GM12878 (cell line): Measurements from ENCODE around the gene ABCG1. TPM values are rescaled to one million over a fixed set of nuclear protein-coding genes. Genes with fewer than 3 reads are reported as not detected.

Experiments
- ATAC-seq: fragments of 200-7000 bp; cut with Tn5 transposase; 3 replicates; pipeline ENCODE4 v1.9.1; 2020; ENCODE audit warnings: mild to moderate bottlenecking, moderate library complexity
- BruUV-seq: library from RNA; stranded (reverse); fragments of 400-500 nt; replicated peaks from 2 replicates; lab custom pipeline; 2021; lab: Mats Ljungman, UMichigan
- CTCF ChIA-PET: fragments of 300-600 bp; sonication (Branson Sonifier 250); formaldehyde crosslinking; extraction: SDS; loops from one replicate; lab custom pipeline; 2021; ENCODE audit warnings: inconsistent platforms; lab: Yijun Ruan, JAX
- POLR2A ChIA-PET: fragments of 350-600 bp; formaldehyde crosslinking; extraction: SDS; loops from one replicate; lab custom pipeline; 2021; ENCODE audit warnings: inconsistent platforms; lab: Charles Lee
- RAD21 ChIA-PET: fragments of 300-600 bp; sonication (Branson Sonifier 250); formaldehyde crosslinking; loops from one replicate; lab custom pipeline; 2023; ENCODE audit warnings: antibody characterized with exemption; ENCODE audit not compliant: unreplicated experiment; lab: Charles Lee
- SMC1A ChIA-PET: fragments of 300-600 bp; sonication (Branson Sonifier 250); formaldehyde crosslinking; loops from one replicate; lab custom pipeline; 2023; ENCODE audit not compliant: unreplicated experiment, uncharacterized antibody; lab: Charles Lee
- DNase-seq: peaks from one replicate; pipeline ENCODE4 v3.0.0-alpha.2; 2011; ENCODE audit warnings: low read depth, low spot score
- FAIRE-seq: peaks from 3 replicates; lab custom pipeline; 2011; peaks lifted over from hg19 to GRCh38; lab: Jason Lieb, UNC
- H2AFZ ChIP-seq: 2 replicates; pipeline ENCODE4 v1.6.0; 2011; ENCODE audit warnings: low read depth, low read length, control low read depth; ENCODE audit not compliant: control insufficient read depth
- H3K27ac ChIP-seq: 2 replicates; pipeline ENCODE4 v1.5.1; 2011; ENCODE audit warnings: control low read depth; ENCODE audit not compliant: control insufficient read depth, insufficient read depth
- H3K27me3 ChIP-seq, 2 experiments: replicated peaks in 1 of 2; 2 replicates each; pipeline versions ENCODE4 v1.6.0 to v1.6.1; 2011; ENCODE audit warnings: low read length in 1 of 2; ENCODE audit not compliant: control insufficient read depth in 2 of 2, insufficient read depth in 2 of 2
- H3K36me3 ChIP-seq, 2 experiments: 2 replicates each; pipeline ENCODE4 v1.5.1; 2011; ENCODE audit warnings: low read length in 1 of 2; ENCODE audit not compliant: control insufficient read depth in 2 of 2, insufficient read depth in 2 of 2
- H3K4me1 ChIP-seq: 2 replicates; pipeline ENCODE4 v1.6.1; 2011; ENCODE audit warnings: mild to moderate bottlenecking, low read length, moderate library complexity, mixed read lengths; ENCODE audit not compliant: control insufficient read depth, insufficient read depth
- H3K4me2 ChIP-seq: 2 replicates; pipeline ENCODE4 v1.6.0; 2011; ENCODE audit warnings: control low read depth; ENCODE audit not compliant: control insufficient read depth, insufficient read depth
- H3K4me3 ChIP-seq: fragments of 200-600 bp; sonication (generic); 2 replicates; pipeline ENCODE4 v1.5.1; 2016
- H3K79me2 ChIP-seq: 2 replicates; pipeline ENCODE4 v1.6.0; 2011; ENCODE audit warnings: low read length; ENCODE audit not compliant: control insufficient read depth, insufficient read depth
- H3K9ac ChIP-seq: 2 replicates; pipeline ENCODE4 v1.8.0; 2011; ENCODE audit warnings: low read length, control low read depth, mixed read lengths; ENCODE audit not compliant: control insufficient read depth, insufficient read depth
- H3K9me3 ChIP-seq: replicated peaks from 3 replicates; pipeline ENCODE4 v1.5.1; 2011; ENCODE audit warnings: mild to moderate bottlenecking, low read length; ENCODE audit not compliant: control insufficient read depth, insufficient read depth
- H4K20me1 ChIP-seq: 2 replicates; pipeline ENCODE4 v1.6.0; 2011; ENCODE audit not compliant: control insufficient read depth, insufficient read depth
- ETV6 ChIP-seq, 2 experiments: fragments of 450-650 bp in 1 of 2; IDR thresholded peaks in 1 of 2; conservative IDR thresholded peaks in 1 of 2; 2 replicates each; pipeline ENCODE4 v1.6.1; 2014; ENCODE audit warnings: antibody characterized with exemption in 1 of 2, borderline replicate concordance in 1 of 2, low read depth in 1 of 2, mild to moderate bottlenecking in 1 of 2, moderate library complexity in 1 of 2
- GABPA ChIP-seq: IDR thresholded peaks from 2 replicates; pipeline ENCODE4 v1.6.1; 2014; ENCODE audit warnings: antibody characterized with exemption, low read depth, mild to moderate bottlenecking, inconsistent platforms
- STAT3 ChIP-seq: IDR thresholded peaks from 2 replicates; pipeline ENCODE4 v1.6.1; 2011; ENCODE audit warnings: low read depth, low read length, improper control_type of control experiment
- ZNF274 ChIP-seq: IDR thresholded peaks from one replicate; pipeline ENCODE4 v1.8.0; 2011; ENCODE audit not compliant: insufficient read length, insufficient read depth
- ZZZ3 ChIP-seq: IDR thresholded peaks from 2 replicates; pipeline ENCODE4 v1.6.1; 2011; ENCODE audit warnings: low read depth; ENCODE audit not compliant: control insufficient read depth, insufficient read length
- WGBS: methylation state at CpG from one replicate; pipeline ENCODE4 v1.1.6; 2016; ENCODE audit warnings: low lambda C conversion rate; ENCODE audit not compliant: insufficient replicate concordance, insufficient coverage; ENCODE audit errors: missing lambda C conversion rate; 5-methylcytosine and 5-hydroxymethylcytosine counted together
- in situ Hi-C: fragments of 300-500 bp; cut with MboI; formaldehyde crosslinking; loops from 9 replicates; pipeline ENCODE4 v1.14.3; 2018; ENCODE audit warnings: mixed read lengths
- intact Hi-C: fragments of 100-400 bp; cut with micrococcal nuclease; formaldehyde crosslinking; loops from one replicate; pipeline ENCODE4 v1.14.2; 2022; ENCODE audit not compliant: unreplicated experiment
- polyA plus RNA-seq, 11 experiments: library from polyadenylated mRNA; depleted of rRNA in 4 of 11; unstranded in 6 of 11; stranded (reverse) in 5 of 11; fragments of >200 nt; fragmentation: Nextera tagmentation in 4 of 11; fragmentation: Illumina TruSeq in 1 of 11; extraction: Ambion mirVana in 4 of 11; extraction: Trizol in 1 of 11; gene quantifications; 1 replicate in 1 of 11; 2 replicates in 10 of 11; pipeline versions ENCODE4 v1.2.1 to v1.2.3, GENCODE V29; 2011 to 2016; ENCODE audit warnings: inconsistent platforms in 2 of 11, missing spikeins in 2 of 11, low read depth in 1 of 11
- small RNA-seq: library from RNA; depleted of rRNA; stranded (forward); fragments of <200 nt; gene quantifications from one replicate; pipeline ENCODE3, GENCODE V24; 2014
- total RNA-seq, 4 experiments: library from RNA; depleted of rRNA in 3 of 4; stranded (reverse); fragments of >200 nt in 3 of 4; fragmentation: Illumina TruSeq in 1 of 4; extraction: Trizol in 1 of 4; gene quantifications; 2 replicates each; pipeline versions ENCODE4 v1.2.1 to v1.2.3, GENCODE V29; 2013 to 2021

The ABCG1 gene
- total and polyA plus RNA-seq, 10 of the 15 experiments (the other 5 are each of a cell fraction or from before 2014, with no cell fraction given) = 0.59 to 19.3 (median 5.7) TPM

GRCh38 chr21:42346441-42346840 is 127.5 kb downstream of the ABCG1 start:
- ChIA-PET CTCF (interaction anchor here (0.5 kb wide), 1 partner anchor 19 kb away, joined by 3 read pairs; no protein-coding TSS in a partner anchor), RAD21 (no interaction called here), SMC1A (no interaction called here), POLR2A (no interaction called here)
- H4K20me1 ChIP-seq = no peaks in the 10 kb centered on the region
- no peaks in the 10 kb centered on the region for H3K4me1 ChIP-seq
- no peak overlapping the region for H3K4me2 ChIP-seq
- no TSS peak for BruUV-seq
- H3K9me3 ChIP-seq = no peaks in the 10 kb centered on the region; the same call in 2 of the 3 replicates
- H3K4me3 ChIP-seq = no peak overlapping the region
- H3K27ac ChIP-seq = no peak overlapping the region
- DNase-seq (no peak), ATAC-seq (no peak), FAIRE-seq (no peak)
- H3K79me2 ChIP-seq = no peaks in the 10 kb centered on the region
- H2AFZ ChIP-seq = no peak overlapping the region
- in situ Hi-C loops (no loop called here), intact Hi-C loops (no loop called here)
- H3K27me3 ChIP-seq = no peaks in the 10 kb centered on the region
- no peaks in the 10 kb centered on the region for H3K36me3 ChIP-seq
- TF ChIP-seq ZNF274 = no peak
- no peak for TF ChIP-seq STAT3
- no peak for TF ChIP-seq ZZZ3
- TF ChIP-seq ETV6 (conservative IDR thresholded peaks at IDR 0.05 in 1 of 2, IDR thresholded peaks at IDR 0.05 in 1 of 2; ENCODE audit: borderline replicate concordance in 1 of 2, low read depth in 1 of 2) = no peak
- TF ChIP-seq GABPA = no peak
- 49% methylated on average over 9 of the region's 9 CpGs for WGBS
- H3K9ac ChIP-seq = no peak overlapping the region

Small RNAs within 50 kb of the gene (small RNA-seq; reads per million reads assigned to genes)
- gene RNA5SP492 = not detected

Other genes with a start within 250 kb of the ABCG1 start
- gene ZBTB21, start 208.8 kb upstream of the ABCG1 start, total RNA-seq (2014; rRNA removed) = 8.5 and 9.8 TPM in 2 replicates
- gene ZBTB21, start 208.8 kb upstream of the ABCG1 start, total RNA-seq (2014; rRNA removed; fragmentation: Illumina TruSeq; extraction: Trizol) = 13.1 and 13.4 TPM in 2 replicates
- 17.9 and 21.6 TPM in 2 replicates for gene ZBTB21, start 208.8 kb upstream of the ABCG1 start, total RNA-seq (2021)
- 9.1 and 9.6 TPM in 2 replicates for gene ZBTB21, start 208.8 kb upstream of the ABCG1 start, polyA plus RNA-seq (2011; rRNA removed)
- 12.6 and 12.7 TPM in 2 replicates for gene ZBTB21, start 208.8 kb upstream of the ABCG1 start, polyA plus RNA-seq (2014; fragmentation: Illumina TruSeq; extraction: Trizol)
- gene ZBTB21, start 208.8 kb upstream of the ABCG1 start, polyA plus RNA-seq (2014; fragmentation: Nextera tagmentation; extraction: Ambion mirVana) = 1 to 10 TPM; 1.8 to 2.3 TPM
- gene ZBTB21, start 208.8 kb upstream of the ABCG1 start, polyA plus RNA-seq (2014; rRNA removed) = 6.3 and 7.0 TPM in 2 replicates
- 10 to 100 TPM; 11.3 to 13.9 TPM for gene ZBTB21, start 208.8 kb upstream of the ABCG1 start, polyA plus RNA-seq (2016; fragmentation: Nextera tagmentation; extraction: Ambion mirVana)
- gene UMODL1, start 147.8 kb upstream of the ABCG1 start, total RNA-seq (2014; rRNA removed) = 0.11 TPM in 1 of 2 replicates, not detected in the other
- gene UMODL1, start 147.8 kb upstream of the ABCG1 start, total RNA-seq (2014; rRNA removed; fragmentation: Illumina TruSeq; extraction: Trizol) = not detected in 2 replicates
- 0.05 TPM in 1 of 2 replicates, not detected in the other for gene UMODL1, start 147.8 kb upstream of the ABCG1 start, total RNA-seq (2021)
- 0.03 and 0.10 TPM in 2 replicates for gene UMODL1, start 147.8 kb upstream of the ABCG1 start, polyA plus RNA-seq (2011; rRNA removed)
- gene UMODL1, start 147.8 kb upstream of the ABCG1 start, polyA plus RNA-seq (2014; fragmentation: Illumina TruSeq; extraction: Trizol) = 0.01 TPM in 1 of 2 replicates, not detected in the other
- not detected for gene UMODL1, start 147.8 kb upstream of the ABCG1 start, polyA plus RNA-seq (2014; fragmentation: Nextera tagmentation; extraction: Ambion mirVana)
- gene UMODL1, start 147.8 kb upstream of the ABCG1 start, polyA plus RNA-seq (2014; rRNA removed) = 0.03 TPM in 1 of 2 replicates, not detected in the other
- gene UMODL1, start 147.8 kb upstream of the ABCG1 start, polyA plus RNA-seq (2016; fragmentation: Nextera tagmentation; extraction: Ambion mirVana) = not detected
- gene TFF3, start 96.3 kb downstream of the ABCG1 start, total RNA-seq (2014; rRNA removed) = not detected in 2 replicates
- gene TFF3, start 96.3 kb downstream of the ABCG1 start, total RNA-seq (2014; rRNA removed; fragmentation: Illumina TruSeq; extraction: Trizol) = not detected in 2 replicates
- gene TFF3, start 96.3 kb downstream of the ABCG1 start, total RNA-seq (2021) = 0.74 TPM in 1 of 2 replicates, not detected in the other
- gene TFF3, start 96.3 kb downstream of the ABCG1 start, polyA plus RNA-seq (2011; rRNA removed) = not detected in 2 replicates
- gene TFF3, start 96.3 kb downstream of the ABCG1 start, polyA plus RNA-seq (2014; fragmentation: Illumina TruSeq; extraction: Trizol) = not detected in 2 replicates
- not detected for gene TFF3, start 96.3 kb downstream of the ABCG1 start, polyA plus RNA-seq (2014; fragmentation: Nextera tagmentation; extraction: Ambion mirVana)
- not detected in 2 replicates for gene TFF3, start 96.3 kb downstream of the ABCG1 start, polyA plus RNA-seq (2014; rRNA removed)
- gene TFF3, start 96.3 kb downstream of the ABCG1 start, polyA plus RNA-seq (2016; fragmentation: Nextera tagmentation; extraction: Ambion mirVana) = not detected
- gene TFF2, start 131.9 kb downstream of the ABCG1 start, total RNA-seq (2014; rRNA removed) = not detected in 2 replicates
- not detected in 2 replicates for gene TFF2, start 131.9 kb downstream of the ABCG1 start, total RNA-seq (2014; rRNA removed; fragmentation: Illumina TruSeq; extraction: Trizol)
- not detected in 2 replicates for gene TFF2, start 131.9 kb downstream of the ABCG1 start, total RNA-seq (2021)
- 0.24 and 0.56 TPM in 2 replicates for gene TFF2, start 131.9 kb downstream of the ABCG1 start, polyA plus RNA-seq (2011; rRNA removed)
- gene TFF2, start 131.9 kb downstream of the ABCG1 start, polyA plus RNA-seq (2014; fragmentation: Illumina TruSeq; extraction: Trizol) = not detected in 2 replicates
- not detected for gene TFF2, start 131.9 kb downstream of the ABCG1 start, polyA plus RNA-seq (2014; fragmentation: Nextera tagmentation; extraction: Ambion mirVana)
- gene TFF2, start 131.9 kb downstream of the ABCG1 start, polyA plus RNA-seq (2014; rRNA removed) = not detected in 2 replicates
- not detected for gene TFF2, start 131.9 kb downstream of the ABCG1 start, polyA plus RNA-seq (2016; fragmentation: Nextera tagmentation; extraction: Ambion mirVana)
- not detected in 2 replicates for gene TFF1, start 147.4 kb downstream of the ABCG1 start, total RNA-seq (2014; rRNA removed)
- gene TFF1, start 147.4 kb downstream of the ABCG1 start, total RNA-seq (2014; rRNA removed; fragmentation: Illumina TruSeq; extraction: Trizol) = not detected in 2 replicates
- 0.40 TPM in 1 of 2 replicates, not detected in the other for gene TFF1, start 147.4 kb downstream of the ABCG1 start, total RNA-seq (2021)
- not detected in 2 replicates for gene TFF1, start 147.4 kb downstream of the ABCG1 start, polyA plus RNA-seq (2011; rRNA removed)
- not detected in 2 replicates for gene TFF1, start 147.4 kb downstream of the ABCG1 start, polyA plus RNA-seq (2014; fragmentation: Illumina TruSeq; extraction: Trizol)
- gene TFF1, start 147.4 kb downstream of the ABCG1 start, polyA plus RNA-seq (2014; fragmentation: Nextera tagmentation; extraction: Ambion mirVana) = under 1 TPM in 1 of 2 experiments, not detected in 1; 0.13 TPM
- gene TFF1, start 147.4 kb downstream of the ABCG1 start, polyA plus RNA-seq (2014; rRNA removed) = 0.24 TPM in 1 of 2 replicates, not detected in the other
- not detected for gene TFF1, start 147.4 kb downstream of the ABCG1 start, polyA plus RNA-seq (2016; fragmentation: Nextera tagmentation; extraction: Ambion mirVana)
- gene TMPRSS3, start 176.9 kb downstream of the ABCG1 start, total RNA-seq (2014; rRNA removed) = 0.65 and 1.4 TPM in 2 replicates
- gene TMPRSS3, start 176.9 kb downstream of the ABCG1 start, total RNA-seq (2014; rRNA removed; fragmentation: Illumina TruSeq; extraction: Trizol) = 0.63 and 0.83 TPM in 2 replicates
- 0.90 and 1.2 TPM in 2 replicates for gene TMPRSS3, start 176.9 kb downstream of the ABCG1 start, total RNA-seq (2021)
- gene TMPRSS3, start 176.9 kb downstream of the ABCG1 start, polyA plus RNA-seq (2011; rRNA removed) = not detected in 2 replicates
- 0.17 and 0.51 TPM in 2 replicates for gene TMPRSS3, start 176.9 kb downstream of the ABCG1 start, polyA plus RNA-seq (2014; fragmentation: Illumina TruSeq; extraction: Trizol)
- gene TMPRSS3, start 176.9 kb downstream of the ABCG1 start, polyA plus RNA-seq (2014; fragmentation: Nextera tagmentation; extraction: Ambion mirVana) = 1 to 10 TPM in 1 of 2 experiments, under 1 TPM in 1; 0.82 to 1.5 TPM
- gene TMPRSS3, start 176.9 kb downstream of the ABCG1 start, polyA plus RNA-seq (2014; rRNA removed) = 0.51 and 1.3 TPM in 2 replicates
- under 1 TPM; 0.56 to 0.59 TPM for gene TMPRSS3, start 176.9 kb downstream of the ABCG1 start, polyA plus RNA-seq (2016; fragmentation: Nextera tagmentation; extraction: Ambion mirVana)
- 0.05 and 0.17 TPM in 2 replicates for gene UBASH3A, start 184.8 kb downstream of the ABCG1 start, total RNA-seq (2014; rRNA removed)
- 0.05 and 0.13 TPM in 2 replicates for gene UBASH3A, start 184.8 kb downstream of the ABCG1 start, total RNA-seq (2014; rRNA removed; fragmentation: Illumina TruSeq; extraction: Trizol)
- 0.27 and 0.28 TPM in 2 replicates for gene UBASH3A, start 184.8 kb downstream of the ABCG1 start, total RNA-seq (2021)
- gene UBASH3A, start 184.8 kb downstream of the ABCG1 start, polyA plus RNA-seq (2011; rRNA removed) = 0.16 and 0.33 TPM in 2 replicates
- gene UBASH3A, start 184.8 kb downstream of the ABCG1 start, polyA plus RNA-seq (2014; fragmentation: Illumina TruSeq; extraction: Trizol) = 0.17 and 0.21 TPM in 2 replicates
- under 1 TPM in 1 of 2 experiments, not detected in 1; 0.04 TPM for gene UBASH3A, start 184.8 kb downstream of the ABCG1 start, polyA plus RNA-seq (2014; fragmentation: Nextera tagmentation; extraction: Ambion mirVana)
- 0.20 and 0.23 TPM in 2 replicates for gene UBASH3A, start 184.8 kb downstream of the ABCG1 start, polyA plus RNA-seq (2014; rRNA removed)
- under 1 TPM; 0.26 to 0.39 TPM for gene UBASH3A, start 184.8 kb downstream of the ABCG1 start, polyA plus RNA-seq (2016; fragmentation: Nextera tagmentation; extraction: Ambion mirVana)